NT2/D1 (cell line): ENCODE results near the gene CLCN6.

Experiments
- DNase-seq: peaks from one replicate; pipeline ENCODE4 v3.0.0-alpha.2; 2011; ENCODE audit warnings: low read depth, low spot score
- H3K27me3 ChIP-seq: 2 replicates; pipeline ENCODE4 v1.6.0; 2011; ENCODE audit warnings: mild to moderate bottlenecking; ENCODE audit not compliant: insufficient read length, insufficient read depth
- H3K36me3 ChIP-seq: 2 replicates; pipeline ENCODE4 v1.6.1; 2011; ENCODE audit warnings: mild to moderate bottlenecking, low read length, mixed read lengths; ENCODE audit not compliant: insufficient read depth, insufficient read length
- H3K4me1 ChIP-seq: 2 replicates; pipeline ENCODE4 v1.5.1; 2011; ENCODE audit not compliant: insufficient read depth, insufficient read length
- H3K4me3 ChIP-seq: 2 replicates; pipeline ENCODE4 v1.5.1; 2011; ENCODE audit warnings: low read depth; ENCODE audit not compliant: insufficient read length
- H3K9ac ChIP-seq: 2 replicates; pipeline ENCODE4 v1.6.0; 2011; ENCODE audit warnings: low read depth; ENCODE audit not compliant: insufficient read length
- H3K9me3 ChIP-seq: 2 replicates; pipeline ENCODE4 v1.5.1; 2011; ENCODE audit warnings: mild to moderate bottlenecking, low read length; ENCODE audit not compliant: insufficient read depth
- SUZ12 ChIP-seq: IDR thresholded peaks from 2 replicates; pipeline ENCODE4 v1.6.1; 2011; ENCODE audit not compliant: insufficient read length, insufficient read depth; ENCODE audit errors: extremely low read depth
- YY1 ChIP-seq: IDR thresholded peaks from 2 replicates; pipeline ENCODE4 v1.6.1; 2011; ENCODE audit not compliant: insufficient read length, insufficient read depth
- ZNF274 ChIP-seq: IDR thresholded peaks from 2 replicates; pipeline ENCODE4 v1.6.1; 2011; ENCODE audit warnings: mild to moderate bottlenecking, low read depth, low read length

The CLCN6 gene

DNA sequence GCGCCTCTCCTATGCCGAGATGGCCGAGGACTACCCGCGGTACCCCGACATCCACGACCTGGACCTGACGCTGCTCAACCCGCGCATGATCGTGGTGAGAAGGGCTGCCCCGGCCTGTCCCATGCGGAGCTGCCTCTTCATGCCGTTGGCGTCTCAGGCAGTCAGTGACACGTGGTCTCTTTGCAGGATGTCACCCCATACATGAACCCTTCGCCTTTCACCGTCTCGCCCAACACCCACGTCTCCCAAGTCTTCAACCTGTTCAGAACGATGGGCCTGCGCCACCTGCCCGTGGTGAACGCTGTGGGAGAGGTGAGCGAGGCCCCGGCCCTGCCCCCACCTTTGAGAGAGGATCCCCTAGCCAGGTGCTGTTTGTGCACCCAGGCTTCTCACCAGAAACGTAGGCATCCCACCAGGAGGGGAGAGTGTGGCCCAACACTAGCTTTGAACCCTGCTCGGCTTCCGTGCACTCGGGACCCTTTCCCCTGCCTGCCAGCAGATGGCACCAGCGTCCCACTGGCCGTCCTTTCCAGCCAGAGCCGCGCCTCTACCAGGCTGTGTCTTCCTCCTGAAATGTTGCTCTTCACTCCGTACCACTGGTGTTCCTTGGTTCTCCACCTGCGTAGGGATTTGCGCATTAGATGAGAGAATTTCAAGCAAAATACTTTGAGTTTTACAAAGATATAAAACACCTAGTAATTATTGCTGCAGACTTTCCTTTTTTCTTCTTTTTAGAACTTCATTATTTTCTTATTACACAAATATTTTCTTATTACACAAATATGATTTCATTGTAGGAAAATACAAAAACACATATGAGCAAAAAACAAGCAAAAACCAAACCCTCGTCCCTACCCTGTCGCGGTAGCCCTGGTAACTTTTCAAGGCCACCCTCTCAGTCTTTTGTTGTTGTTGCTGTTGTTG lies 32.6 kb downstream of the CLCN6 start:
- no peaks in the 10 kb centered on the region for H3K4me1 ChIP-seq
- no peak overlapping the region for H3K9ac ChIP-seq
- no peak for TF ChIP-seq YY1
- no peak for TF ChIP-seq SUZ12
- no peak for TF ChIP-seq ZNF274
- H3K36me3 ChIP-seq: peaks cover 94% of the 10 kb centered on the region
- no peak overlapping the region for H3K4me3 ChIP-seq
- no peaks in the 10 kb centered on the region for H3K9me3 ChIP-seq
- H3K27me3 ChIP-seq: no peaks in the 10 kb centered on the region
- DNase-seq: peak; percentile 36

DNA sequence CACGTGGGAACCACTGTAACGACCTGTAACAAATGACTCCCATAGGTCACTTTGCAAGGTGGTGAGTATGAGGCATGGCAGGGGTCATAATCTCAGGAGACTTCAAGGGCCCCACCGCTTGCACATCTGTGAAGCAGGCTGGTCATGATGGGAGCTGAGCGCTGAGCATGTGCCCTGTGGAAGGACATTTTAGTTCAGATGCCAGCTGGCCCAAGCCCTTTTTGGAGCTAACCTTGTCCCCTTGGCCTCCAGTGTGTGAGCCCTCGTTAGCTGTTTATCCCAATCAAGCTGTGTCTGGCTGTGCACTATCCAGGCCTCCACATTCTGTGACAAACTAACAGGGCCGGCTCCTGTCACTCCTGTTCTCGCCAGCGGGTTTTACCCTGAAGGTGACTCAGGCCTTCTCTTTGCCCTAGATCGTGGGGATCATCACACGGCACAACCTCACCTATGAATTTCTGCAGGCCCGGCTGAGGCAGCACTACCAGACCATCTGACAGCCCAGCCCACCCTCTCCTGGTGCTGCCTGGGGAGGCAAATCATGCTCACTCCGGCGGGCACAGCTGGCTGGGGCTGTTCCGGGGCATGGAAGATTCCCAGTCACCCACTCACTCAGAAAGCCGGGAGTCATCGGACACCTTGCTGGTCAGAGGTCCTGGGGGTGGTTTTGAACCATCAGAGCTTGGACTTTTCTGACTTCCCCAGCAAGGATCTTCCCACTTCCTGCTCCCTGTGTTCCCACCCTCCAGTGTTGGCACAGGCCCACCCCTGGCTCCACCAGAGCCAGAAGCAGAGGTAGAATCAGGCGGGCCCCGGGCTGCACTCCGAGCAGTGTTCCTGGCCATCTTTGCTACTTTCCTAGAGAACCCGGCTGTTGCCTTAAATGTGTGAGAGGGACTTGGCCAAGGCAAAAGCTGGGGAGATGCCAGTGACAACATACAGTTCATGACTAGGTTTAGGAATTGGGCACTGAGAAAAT lies 34.0 kb downstream of the CLCN6 start:
- no peak for DNase-seq

DNA sequence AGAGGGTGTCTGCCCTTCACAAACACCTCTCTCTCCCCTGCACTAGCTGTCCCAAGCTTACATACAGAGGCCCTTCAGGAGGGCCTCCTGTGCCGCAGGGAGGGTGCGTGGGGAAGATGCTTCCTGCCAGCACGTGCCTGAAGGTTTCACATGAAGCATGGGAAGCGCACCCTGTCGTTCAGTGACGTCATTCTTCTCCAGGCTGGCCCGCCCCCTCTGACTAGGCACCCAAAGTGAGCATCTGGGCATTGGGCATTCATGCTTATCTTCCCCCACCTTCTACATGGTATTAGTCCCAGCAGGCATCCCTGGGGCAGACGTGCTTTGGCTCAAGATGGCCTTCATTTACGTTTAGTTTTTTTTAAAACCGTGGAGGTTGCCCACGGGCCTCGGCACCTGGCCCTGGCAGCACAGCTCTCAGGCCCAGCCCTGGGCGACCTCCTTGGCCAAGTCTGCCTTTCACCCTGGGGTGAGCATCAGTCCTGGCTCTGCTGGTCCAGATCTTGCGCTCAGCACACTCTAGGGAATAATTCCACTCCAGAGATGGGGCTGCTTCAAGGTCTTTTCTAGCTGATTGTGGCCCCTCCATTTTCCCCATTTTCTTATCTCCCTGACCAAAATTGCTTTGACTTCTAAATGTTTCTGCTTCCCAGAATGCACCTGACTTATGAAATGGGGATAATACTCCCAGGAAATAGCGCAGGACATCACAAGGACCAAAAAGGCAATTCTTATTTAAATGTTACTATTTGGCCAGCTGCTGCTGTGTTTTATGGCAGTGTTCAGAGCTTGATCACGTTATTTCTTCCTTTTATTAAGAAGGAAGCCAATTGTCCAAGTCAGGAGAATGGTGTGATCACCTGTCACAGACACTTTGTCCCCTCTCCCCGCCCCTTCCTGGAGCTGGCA lies 35.5 kb downstream of the CLCN6 start:
- H3K27me3 ChIP-seq: no peaks in the 10 kb centered on the region
- no peak for TF ChIP-seq ZNF274
- TF ChIP-seq SUZ12: no peak
- no peak for TF ChIP-seq YY1
- no peaks in the 10 kb centered on the region for H3K4me1 ChIP-seq
- H3K4me3 ChIP-seq: no peak overlapping the region
- no peaks in the 10 kb centered on the region for H3K9me3 ChIP-seq
- no peak for DNase-seq
- H3K36me3 ChIP-seq: peaks cover 89% of the 10 kb centered on the region
- H3K9ac ChIP-seq: no peak overlapping the region

More for the DNA sequence above, 34.0 kb downstream of the CLCN6 start:
- no peak for TF ChIP-seq SUZ12
- TF ChIP-seq ZNF274: no peak
- no peak for TF ChIP-seq YY1
- H3K4me1 ChIP-seq: no peaks in the 10 kb centered on the region
- no peak overlapping the region for H3K9ac ChIP-seq
- H3K27me3 ChIP-seq: no peaks in the 10 kb centered on the region
- peaks cover 94% of the 10 kb centered on the region for H3K36me3 ChIP-seq
- H3K4me3 ChIP-seq: no peak overlapping the region
- no peaks in the 10 kb centered on the region for H3K9me3 ChIP-seq

DNA sequence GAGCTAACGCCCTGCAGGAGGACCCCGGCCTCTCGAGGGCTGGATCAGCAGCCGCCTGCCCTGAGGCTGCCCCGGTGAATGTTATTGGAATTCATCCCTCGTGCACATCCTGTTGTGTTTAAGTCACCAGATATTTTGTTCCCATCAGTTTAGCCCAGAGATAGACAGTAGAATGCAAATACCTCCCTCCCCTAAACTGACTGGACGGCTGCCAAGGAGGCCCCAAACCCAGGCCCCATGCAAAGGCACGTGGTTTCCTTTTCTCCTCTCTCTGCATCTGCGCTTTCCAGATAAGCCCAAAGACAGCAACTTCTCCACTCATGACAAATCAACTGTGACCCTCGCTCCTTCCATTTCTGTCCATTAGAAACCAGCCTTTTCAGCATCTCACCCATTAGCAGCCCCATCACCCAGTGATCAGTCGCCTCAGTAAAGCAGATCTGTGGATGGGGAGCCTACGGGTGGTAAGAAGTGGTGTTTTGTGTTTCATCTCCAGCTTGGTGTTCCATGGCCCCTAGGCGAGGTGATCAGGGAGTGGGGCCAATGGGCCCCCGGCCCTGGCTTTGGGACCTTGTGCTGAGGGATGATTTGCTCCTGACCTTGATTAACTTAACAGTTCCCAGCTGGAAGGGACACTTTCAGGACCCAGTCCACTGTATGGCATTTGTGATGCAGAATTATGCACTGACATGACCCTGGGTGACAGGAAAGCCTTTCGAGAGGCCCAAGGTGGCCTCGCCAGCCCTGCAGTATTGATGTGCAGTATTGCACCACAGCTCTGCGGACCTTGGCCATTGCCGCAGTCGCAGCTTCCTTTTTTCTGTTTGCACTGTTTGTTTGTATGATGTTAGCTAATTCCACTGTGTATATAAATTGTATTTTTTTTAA lies 36.4 kb downstream of the CLCN6 start:
- no peaks in the 10 kb centered on the region for H3K27me3 ChIP-seq
- no peaks in the 10 kb centered on the region for H3K4me1 ChIP-seq
- H3K36me3 ChIP-seq: peaks cover 88% of the 10 kb centered on the region
- TF ChIP-seq SUZ12 (no peak), YY1 (no peak), ZNF274 (no peak)
- H3K9ac ChIP-seq: no peak overlapping the region
- no peak overlapping the region for H3K4me3 ChIP-seq
- no peaks in the 10 kb centered on the region for H3K9me3 ChIP-seq
- no peak for DNase-seq

DNA sequence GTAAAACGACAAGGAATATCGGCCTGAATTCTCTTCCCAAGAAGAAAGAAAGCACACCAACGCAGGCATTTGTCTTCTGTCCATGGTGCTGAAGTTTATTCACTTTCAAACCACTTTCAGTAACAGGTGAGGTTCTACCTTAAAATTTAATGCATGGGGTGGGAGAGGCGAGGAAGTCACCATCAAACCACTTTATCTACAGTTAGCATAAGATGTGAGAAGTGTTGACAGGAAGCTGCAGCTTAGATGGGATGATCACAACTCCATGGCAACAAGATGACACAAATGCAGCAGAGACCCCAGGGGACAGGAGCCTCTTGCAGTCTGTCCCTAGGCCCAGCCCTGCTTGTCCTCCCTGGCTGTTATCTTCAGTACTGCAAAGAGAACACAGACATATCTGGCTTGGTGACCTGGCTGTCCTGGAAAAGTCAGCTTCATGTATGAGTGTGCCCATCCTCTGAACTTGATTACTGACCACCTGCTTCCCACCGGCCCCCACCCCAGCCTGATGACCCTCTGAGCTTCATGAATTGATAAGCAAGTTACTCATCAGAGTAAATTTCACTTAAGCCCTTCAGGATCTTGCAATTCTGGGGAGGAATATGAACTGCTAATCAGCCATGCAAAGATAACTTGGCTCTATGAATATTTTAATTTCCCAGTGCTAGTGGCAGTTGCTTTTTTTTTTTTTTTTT lies 39.8 kb downstream of the CLCN6 start:
- DNase-seq: no peak
- Histone ChIP-seq H3K36me3 (peaks cover 59% of the 10 kb centered on the region), H3K4me1 (no peaks in the 10 kb centered on the region), H3K4me3 (no peak overlapping the region), H3K27me3 (no peaks in the 10 kb centered on the region), H3K9ac (no peak overlapping the region), H3K9me3 (no peaks in the 10 kb centered on the region)
- TF ChIP-seq ZNF274 (no peak), YY1 (no peak), SUZ12 (no peak)
